ENCODE data around the gene NBAS.

NBAS gene

DNA sequence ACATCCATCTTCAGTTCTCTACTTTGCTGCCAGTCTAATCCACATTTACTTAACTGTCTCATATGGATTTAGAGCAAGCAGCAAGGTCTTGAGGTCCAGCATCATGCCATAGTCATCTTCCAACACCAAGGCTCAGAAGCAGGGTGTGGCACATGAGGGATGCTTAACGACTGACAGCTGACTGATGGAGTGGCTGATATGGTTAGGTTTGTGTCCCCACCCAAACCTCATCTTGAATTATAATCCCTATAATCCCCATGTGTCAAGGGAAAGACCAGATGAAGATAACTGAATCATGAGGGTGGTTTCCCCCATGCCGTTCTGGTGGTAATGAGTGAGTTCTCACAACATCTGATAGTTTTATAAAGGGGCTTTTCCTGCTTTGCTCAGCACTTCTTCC lies 257.3 kb downstream of the NBAS start:
- DNase-seq (ENCODE audit: low spot score) = no peak

DNA sequence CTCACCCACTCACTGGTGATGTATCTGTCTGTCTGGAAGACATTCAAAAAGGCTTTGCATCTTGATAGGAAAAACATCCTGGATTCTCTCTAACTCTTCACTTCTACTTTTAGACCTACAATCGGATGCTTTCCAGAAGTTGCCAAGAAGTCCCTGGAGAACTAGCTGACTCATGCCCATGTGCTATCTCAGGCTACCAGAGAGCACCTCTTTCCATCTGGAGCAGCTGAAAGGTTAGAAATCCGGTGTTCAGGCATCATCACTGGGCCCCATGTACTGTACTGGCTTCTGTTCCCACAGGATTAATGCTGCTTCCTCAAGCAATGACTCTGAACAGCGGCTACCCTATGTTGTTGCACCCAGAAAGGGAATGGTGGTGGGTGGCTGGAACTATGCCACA lies 259.0 kb downstream of the NBAS start:
- no peak for DNase-seq (ENCODE audit: low spot score)

DNA sequence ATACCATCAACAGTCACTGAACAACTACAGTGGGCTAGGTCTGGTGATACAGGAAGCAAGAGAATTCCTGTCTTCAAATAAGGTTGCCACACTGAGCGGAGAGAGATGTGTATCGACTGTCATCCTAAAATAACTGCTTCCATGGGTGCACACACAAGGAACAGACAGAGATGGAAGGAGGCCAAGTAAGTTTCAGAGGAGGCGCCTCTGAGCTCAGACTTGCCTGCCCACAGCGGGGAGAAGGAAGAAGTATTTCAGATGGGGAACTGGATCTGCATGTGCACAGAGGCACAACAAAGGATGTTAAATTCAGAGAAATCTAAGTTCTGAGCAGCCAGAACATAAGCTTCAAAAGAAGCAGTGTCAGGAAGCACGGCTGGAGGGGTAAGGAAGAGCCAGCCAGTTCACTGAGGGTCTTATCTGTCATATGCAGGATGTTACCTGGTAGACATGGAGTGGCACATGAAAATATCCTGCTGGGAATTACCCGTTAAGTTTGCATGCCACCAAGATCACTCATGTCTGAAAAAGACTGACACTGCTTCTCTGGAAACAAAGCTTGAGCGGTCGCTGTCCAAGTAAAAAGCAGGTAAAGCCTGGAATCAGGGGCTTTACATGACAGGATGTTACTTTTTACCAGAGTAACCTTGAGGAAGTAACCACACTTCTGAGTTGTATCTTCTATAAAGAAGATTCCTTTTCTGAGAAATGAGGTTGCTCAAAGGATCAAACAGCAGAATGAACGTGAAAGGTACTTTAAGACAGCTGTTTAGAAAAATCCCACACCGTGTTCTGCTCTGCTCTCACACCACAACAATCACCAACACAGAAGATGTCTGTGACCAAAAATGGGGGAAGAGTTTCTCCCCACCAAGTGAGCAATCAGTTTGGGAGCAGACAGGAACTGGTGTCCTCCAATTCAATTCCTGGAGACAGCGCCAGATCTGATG lies 260.2 kb downstream of the NBAS start:
- no peak for DNase-seq (ENCODE audit: low spot score)

DNA sequence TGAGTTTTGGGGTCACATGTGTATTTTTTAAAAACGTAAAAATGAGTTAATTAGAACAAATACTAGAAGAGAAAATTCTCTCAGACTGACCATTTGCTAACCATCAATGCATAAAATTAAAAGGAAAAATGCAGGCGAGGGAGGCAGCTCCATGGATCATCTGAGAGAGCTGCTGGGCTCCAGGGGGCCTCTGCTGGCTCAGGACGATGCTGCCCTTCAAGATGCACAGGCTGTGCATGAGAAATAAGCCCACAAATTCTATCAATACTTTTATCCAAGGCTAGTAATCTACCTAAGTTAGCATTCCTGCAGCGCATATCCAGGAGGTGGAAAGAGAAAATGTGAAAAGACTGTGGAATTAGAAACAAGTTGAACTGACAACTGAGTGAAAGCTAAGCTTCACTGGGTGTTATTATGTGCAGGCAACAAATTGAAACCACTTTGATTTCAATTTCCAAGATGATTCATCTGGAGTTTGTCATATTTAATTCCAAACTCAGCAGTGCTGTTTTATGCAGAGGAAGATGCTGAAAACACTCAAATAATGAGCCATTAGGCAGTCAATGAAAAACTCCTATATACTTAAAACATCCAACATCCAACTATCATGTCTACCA lies 261.1 kb downstream of the NBAS start:
- no peak for DNase-seq (ENCODE audit: low spot score)

DNA sequence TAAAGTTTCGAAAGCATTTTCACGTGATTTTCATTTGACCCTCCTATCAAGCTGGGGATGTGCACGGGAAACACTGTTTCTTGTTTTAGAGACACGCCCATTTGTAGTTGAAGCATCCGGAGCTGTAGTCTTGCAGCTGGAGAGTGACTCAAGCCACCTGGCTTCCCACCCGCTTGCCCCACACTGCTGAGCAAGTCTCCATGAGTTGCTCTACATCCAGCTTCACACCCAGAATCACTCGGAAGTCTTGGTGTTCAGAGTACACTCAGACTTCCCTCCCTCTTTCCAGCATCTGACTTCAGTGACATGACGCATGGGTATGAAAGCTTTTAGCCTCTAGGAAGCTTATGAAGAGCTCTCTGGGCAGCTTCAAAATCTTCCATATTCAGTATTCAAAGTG lies 262.4 kb downstream of the NBAS start:
- no peak for DNase-seq (ENCODE audit: low spot score)

DNA sequence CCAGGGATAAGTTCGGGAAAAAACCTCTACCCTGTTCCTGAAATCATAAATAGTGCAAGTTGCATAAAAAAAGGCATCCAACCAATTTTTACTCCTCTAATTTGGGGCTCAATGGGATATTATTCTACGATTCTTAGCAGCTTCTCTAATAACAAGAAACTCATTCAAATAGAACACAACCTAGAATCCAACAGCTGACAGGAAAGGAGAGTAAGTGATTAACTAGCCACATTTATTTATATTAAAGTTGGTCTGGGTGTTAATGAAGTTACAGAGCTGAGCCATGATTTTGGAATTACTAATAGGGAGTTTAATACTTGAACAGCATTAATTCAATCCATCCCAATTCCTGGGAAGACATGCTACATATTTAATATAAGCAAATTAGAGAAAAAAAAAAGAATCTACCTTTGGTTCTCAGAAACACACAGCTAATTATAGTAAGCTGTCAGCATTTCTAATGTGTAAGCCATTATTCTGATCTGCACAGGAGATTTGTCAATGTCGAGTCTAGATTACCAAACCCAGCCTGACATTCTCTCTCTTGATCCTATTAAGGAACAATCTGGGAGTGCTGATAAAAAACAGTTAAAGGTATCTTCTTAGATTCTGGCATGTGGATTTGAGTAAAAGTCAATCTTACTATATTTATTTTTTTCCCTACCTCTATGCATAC lies 267.7 kb downstream of the NBAS start:
- no peak for DNase-seq (ENCODE audit: low spot score)

DNA sequence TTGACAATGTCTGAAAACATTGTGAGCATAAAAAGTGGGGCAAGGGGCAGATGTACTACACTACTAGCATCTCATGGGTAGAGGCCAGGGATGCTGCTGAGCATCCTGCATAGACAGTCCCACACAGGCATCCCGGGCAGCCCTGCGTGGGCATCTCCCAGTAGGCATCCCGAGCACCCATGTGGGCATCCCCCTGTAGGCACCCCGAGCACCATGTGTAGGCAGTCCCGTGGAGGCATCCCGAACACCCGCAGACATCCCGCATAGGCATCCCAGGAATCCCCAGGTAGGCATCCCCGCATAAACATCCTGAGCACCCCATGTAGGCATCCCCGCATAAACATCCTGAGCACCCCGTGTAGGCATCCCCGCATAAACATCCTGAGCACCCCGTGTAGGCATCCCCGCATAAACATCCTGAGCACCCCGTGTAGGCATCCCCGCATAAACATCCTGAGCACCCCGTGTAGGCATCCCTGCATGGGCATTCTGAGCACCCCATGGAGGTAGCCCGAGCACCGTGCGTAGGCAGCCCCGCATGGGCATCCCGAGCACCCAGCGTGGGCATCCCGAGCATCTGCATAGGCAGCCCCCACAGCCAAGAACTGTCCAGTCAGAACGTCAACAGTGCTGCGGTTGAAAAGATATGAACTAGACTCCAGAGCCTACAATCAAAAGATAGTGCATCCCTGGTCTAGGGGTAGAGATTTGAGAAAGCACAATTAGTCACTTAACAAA lies 273.5 kb downstream of the NBAS start:
- DNase-seq (ENCODE audit: low spot score) = no peak

DNA sequence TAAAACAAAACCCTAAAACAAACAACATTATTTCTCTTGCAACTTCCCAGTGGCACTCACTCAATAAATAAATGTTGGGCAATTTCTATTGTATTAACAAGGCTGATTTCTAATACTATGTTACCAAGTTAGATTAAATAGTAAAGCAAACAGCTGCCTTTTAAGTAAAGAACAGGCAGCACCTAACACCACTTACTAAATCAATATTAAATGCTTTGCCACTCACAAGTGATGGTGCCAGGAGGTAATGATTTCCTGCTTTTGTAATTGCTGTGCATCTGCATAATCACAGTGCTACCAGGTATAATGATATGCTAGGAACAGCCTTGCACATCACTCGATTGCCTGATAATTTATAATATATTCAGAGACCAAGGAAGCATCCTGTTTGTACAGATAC lies 276.5 kb downstream of the NBAS start:
- DNase-seq (ENCODE audit: low spot score) = no peak

DNA sequence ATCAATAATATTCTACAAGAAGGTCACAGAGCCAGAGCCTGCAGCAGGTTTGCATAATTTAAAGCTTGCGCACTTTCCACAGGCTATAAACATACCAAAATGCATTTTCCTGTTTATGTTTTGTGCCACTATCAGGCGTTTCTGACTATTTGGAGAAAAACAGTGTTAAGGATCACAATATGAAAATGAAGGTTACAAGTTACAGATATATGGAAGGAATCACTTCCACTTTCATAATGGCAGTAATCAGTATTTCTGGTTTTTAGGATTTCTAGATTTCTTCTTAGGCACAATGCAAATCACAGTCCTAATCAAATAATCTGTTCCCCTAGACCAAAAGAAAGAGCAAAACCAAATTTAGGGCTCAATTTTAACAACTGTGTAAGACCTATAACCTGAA lies 279.5 kb downstream of the NBAS start:
- no peak for DNase-seq (ENCODE audit: low spot score)

DNA sequence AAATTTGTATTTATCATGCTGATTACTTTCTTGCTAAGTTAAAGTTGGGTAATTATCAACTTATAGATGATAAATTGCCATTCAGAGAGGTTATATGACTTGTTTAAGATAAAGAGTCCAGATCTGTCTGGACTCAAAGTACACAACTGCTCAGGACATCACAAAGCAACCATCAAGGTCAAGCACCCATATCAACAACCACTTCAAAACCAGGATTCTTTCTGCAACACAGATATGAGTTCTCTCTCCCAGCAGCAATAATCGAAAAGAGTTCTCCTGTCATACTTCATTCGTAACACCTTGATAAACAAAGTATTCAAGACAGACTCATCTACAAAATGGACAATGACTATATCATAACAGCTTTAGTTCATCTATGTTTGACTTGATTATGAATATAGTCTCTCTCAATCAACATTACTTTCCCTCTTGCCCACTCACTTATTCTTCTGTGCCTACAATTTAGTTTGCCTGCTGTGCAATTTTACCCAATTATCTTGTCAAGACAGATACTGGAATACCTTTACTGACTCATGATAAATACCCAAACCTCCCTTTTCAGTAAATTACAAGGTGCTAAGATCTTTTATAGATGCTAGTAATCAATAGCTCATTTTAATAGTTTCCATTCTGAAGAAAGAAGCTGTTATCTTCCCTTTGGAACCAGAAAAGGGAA lies 281.8 kb downstream of the NBAS start:
- no peak for DNase-seq (ENCODE audit: low spot score)

DNA sequence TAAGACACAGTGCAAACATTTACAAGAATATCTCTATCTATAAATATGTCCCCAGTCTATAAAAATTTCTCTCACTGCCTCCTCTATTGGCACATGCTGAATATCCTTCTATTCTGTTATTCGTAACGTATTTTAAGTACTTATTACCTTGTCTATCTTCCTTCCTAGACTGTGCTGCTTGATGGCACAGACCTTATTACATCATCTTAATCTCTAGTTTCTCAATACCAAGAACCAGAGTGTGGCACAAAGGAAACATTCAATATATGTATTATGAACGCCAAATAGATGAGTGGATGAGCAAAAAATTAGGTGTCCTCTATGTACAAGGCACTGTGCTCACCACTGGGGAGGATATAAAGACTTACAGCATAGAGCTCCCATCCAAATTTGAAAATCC lies 282.8 kb downstream of the NBAS start:
- no peak for DNase-seq (ENCODE audit: low spot score)

DNA sequence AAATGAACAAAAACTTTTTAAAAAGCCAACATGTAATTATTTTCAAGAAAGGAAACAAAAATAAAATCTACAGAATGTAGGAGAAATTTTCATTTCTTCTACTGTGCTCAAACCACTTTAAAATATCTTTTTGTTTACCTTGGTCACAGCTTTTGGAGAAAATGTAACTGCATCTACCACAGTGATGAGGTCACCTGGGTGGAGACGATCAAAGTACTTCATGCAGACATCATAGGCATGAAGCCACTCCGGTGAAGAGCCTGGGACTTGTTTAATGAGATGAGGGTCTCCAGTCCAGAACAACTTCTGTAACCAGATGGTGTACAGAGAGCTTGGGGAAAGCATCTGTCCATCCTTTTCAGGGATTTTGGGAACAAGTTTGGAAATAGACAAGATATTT lies 285.8 kb downstream of the NBAS start:
- no peak for DNase-seq (ENCODE audit: low spot score)

DNA sequence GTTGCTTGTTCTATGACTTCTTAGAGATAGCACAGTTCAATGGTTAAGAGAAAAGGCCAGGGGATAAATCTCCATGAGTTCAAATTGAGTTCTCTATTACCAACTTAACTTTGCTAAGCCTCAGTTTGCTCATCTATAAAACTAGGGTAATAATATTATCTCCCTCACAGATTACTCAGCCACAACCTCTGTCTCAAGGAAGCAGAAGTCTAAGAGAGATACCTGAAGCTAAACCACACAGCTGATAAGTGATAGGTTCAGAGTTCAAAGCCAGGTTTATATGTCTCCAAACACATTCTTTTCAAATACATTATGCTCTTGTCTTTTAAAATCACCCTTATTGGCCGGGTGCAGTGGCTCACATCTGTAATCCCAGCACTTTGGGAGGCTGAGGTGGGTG lies 287.7 kb downstream of the NBAS start:
- no peak for DNase-seq (ENCODE audit: low spot score)

DNA sequence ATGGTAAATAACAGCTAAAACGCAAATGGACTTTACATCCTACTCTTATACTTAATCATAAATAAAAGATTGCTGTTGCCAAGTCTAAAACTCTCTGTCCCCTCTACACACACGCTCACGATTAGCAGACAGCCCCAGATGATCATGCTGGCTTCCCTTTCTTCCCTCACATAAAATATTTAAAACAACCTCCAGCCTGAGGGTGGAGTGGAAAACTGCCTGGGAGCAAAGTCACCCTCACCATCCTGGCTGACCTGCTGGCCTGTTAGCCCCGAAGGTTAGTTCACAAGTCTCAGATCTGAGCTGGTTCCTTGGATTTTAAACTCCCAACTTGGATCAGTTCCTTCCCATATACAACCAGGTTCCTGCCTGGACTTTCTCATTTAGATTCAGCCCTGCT lies 288.2 kb downstream of the NBAS start:
- DNase-seq (ENCODE audit: low spot score) = no peak

DNA sequence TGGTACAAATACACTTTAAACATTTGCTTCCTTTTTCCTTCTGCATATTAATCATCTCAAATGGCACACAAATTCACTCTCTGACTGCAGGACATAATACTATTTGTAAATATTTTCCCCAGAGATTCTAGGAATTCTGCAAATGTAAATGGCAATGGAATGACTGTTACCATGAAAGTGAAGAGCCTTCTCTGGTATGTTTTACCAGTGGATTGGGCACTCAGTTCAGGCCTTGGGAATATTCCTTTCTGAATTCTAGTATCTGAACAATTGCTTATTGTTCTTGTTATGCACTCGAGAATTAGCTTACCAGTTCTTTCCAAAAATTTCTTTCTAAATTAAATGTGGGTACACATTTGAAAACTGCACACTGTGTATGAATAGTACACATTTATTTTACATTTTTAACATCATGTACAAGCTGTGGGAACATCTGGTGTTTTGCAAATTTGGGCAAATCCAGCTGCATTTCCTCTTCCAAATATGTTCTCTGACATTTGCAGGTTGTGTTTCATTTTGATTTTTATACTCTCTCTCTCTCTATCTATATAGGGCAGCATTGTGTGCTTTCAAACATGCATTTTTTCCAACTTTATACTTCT lies 289.1 kb downstream of the NBAS start:
- DNase-seq (ENCODE audit: low spot score) = no peak

DNA sequence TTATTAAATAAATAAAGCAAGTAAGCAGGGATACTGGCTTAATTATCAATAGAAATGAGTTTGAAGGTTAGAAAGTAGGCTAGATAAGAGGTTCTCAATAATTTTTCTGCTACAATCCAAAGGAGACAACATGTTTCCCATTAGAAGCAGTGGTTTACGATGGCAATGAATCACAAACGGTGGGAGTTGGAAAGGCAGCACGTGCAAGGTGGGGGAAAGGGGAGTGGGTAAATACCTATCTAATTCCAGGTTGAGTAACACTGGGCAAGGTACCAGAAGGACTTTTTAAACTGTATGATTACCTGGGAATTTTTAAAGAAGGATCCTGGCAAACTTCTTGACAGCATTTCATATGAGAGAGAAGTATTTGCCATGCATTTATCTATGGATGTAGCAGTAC lies 289.9 kb downstream of the NBAS start:
- DNase-seq (ENCODE audit: low spot score) = no peak

DNA sequence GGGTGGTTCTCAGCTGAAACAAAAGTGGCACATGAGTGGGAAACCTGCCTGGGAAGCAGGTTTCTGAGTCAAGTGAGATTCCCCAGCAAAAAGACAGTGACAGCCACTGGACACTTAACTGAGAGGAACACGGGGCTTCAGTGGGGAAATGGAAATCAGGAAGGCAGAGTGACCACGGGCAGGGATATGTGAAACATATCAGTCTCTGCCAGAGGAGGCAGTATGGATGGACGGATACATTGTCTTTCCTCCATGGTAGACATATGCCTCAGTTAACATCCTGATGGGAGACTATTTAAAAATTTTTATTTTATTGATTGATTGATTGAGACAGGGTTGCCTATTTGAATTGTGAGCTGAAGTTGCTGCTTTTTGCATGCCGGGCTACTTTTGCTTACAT lies 292.1 kb downstream of the NBAS start:
- no peak for DNase-seq (ENCODE audit: low spot score)

DNA sequence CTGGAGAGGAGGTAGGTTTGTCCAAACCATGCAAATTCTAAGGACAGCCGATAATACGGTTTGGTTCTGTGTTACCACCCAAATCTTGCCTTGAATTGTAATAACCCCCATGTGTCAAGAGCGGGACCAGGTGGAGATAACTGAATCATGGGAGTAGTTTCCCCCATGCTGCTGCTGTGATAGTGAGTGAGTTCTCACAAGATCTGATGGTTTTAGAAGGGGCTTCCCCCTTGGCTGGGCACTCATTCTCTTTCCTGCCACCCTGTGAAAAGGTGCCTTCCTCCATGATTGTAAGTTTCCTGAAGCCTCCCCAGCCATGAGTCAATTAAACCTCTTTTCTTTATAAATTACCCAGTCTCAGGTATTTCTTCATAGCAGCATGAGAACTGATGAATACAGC lies 295.2 kb downstream of the NBAS start:
- no peak for DNase-seq (ENCODE audit: low spot score)

DNA sequence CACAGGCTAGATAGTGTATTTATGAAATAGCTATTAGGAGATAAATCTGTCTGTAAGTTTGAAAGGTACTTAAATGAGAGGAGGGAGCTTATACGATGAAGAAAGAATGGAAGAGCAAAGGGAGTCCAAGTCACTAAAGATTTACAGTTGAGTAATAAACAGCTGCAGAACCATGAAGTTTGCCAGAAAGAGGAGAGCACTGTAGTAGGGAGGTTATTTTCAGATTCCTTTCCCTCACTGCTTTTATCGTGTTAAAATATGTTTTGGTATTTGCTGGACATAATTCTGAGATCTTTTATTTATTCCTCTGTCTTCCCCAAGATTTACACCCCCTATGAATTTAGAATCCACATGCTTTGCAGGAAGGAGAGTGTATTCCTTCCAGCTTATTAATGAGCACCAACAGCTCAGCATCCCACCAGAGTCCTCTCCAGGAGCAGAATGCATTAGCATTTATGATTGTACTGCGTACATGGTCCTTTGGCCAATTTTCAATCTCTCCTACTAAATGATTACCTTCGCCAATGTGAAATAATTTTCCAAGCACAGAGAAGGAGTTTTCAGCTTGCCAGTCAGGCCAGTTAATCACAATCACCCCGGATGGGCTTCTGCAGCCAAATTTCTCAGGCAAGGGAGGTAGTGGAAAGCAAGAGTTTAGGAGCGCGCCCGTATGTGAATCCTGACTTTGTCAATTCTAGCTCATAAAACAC lies 297.0 kb downstream of the NBAS start:
- no peak for DNase-seq (ENCODE audit: low spot score)

DNA sequence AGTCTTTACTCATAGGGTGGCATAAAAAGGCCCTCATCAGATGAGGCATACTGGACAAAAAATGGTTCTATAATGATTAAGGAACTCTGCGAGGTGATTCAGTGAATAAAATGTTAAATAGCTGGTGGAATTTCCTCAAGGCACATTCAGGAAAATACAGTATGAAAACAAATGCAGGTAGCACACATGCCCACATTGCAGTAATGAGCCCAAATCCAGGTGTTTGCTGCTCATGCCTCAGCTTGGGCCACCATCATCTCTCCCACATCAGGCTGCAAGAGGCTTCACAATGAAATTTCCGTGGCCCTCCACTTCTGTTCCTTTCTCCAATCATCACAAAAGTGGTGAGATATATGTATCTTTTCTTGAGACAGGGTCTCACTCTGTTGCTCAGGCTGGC lies 298.3 kb downstream of the NBAS start:
- DNase-seq (ENCODE audit: low spot score) = no peak

DNA sequence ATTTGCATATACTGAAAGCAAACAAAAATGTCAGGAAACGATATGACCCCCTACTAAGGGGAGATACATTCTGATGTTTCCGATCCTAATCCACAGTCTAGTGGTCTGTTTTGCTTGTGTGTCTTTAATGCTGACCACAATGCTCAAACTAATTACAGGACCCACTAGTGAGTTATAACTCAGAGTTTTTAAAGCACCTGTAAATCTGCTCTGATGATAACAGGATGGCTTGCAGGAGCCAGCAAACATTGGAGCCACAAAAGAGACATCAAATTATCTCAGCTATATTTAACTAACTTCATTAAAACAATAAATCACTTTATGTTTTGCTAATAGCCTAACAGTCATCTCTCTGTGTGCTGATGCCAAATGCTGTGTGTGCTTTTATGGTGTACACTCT lies 300.3 kb downstream of the NBAS start:
- no peak for DNase-seq (ENCODE audit: low spot score)

Measured in CD4-positive, alpha-beta T cell treated with Interleukin-2 at 100 ng/mL for 4 hours (primary cell).